Measurements from ENCODE around the gene NTF3.

DNA sequence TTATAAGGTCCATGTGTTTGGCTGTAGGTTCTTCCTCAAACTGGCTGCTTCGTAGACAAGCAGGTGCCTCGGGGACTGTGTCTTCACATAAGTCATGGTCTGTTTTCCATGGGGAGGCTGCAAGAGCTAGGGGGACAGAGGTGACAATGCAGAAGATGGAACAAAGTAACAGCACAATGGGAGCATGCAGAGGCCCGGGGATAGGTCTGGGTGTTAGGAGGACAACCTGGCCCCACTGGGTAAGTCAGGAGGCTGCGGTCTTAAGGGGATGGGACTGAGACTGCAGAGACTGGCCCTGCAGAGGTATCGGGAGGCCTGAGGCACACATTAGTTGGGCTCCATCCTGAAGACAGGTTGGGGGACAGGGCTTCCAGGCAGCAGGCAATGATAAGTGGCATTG, 88.9 kb downstream of the NTF3 start:
- TF ChIP-seq, protein P1, sequence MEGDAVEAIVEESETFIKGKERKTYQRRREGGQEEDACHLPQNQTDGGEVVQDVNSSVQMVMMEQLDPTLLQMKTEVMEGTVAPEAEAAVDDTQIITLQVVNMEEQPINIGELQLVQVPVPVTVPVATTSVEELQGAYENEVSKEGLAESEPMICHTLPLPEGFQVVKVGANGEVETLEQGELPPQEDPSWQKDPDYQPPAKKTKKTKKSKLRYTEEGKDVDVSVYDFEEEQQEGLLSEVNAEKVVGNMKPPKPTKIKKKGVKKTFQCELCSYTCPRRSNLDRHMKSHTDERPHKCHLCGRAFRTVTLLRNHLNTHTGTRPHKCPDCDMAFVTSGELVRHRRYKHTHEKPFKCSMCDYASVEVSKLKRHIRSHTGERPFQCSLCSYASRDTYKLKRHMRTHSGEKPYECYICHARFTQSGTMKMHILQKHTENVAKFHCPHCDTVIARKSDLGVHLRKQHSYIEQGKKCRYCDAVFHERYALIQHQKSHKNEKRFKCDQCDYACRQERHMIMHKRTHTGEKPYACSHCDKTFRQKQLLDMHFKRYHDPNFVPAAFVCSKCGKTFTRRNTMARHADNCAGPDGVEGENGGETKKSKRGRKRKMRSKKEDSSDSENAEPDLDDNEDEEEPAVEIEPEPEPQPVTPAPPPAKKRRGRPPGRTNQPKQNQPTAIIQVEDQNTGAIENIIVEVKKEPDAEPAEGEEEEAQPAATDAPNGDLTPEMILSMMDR (IDR thresholded peaks at IDR 0.05): no peak
- TF ChIP-seq POLR2A (IDR thresholded peaks at IDR 0.05): no peak
